PC-9 (cell line): Measurements from ENCODE around the gene RAPGEF1. TPM values are rescaled to one million over a fixed set of nuclear protein-coding genes. Genes with fewer than 3 reads are reported as not detected.
"Not testable (repeated sequence)": the region's sequence is repeated elsewhere in the genome, so short reads cannot be mapped to it uniquely, and the experiment has no call there.

Source experiments
- BruUV-seq: library from RNA; stranded (reverse); fragments of 400-500 nt; replicated peaks from 2 replicates; lab custom pipeline; 2021; lab: Mats Ljungman, UMichigan
- CTCF ChIA-PET: fragments of 300-600 bp; sonication (Branson Sonifier 250); formaldehyde crosslinking; loops from one replicate; lab custom pipeline; 2022; ENCODE audit warnings: antibody characterized with exemption; lab: Charles Lee
- POLR2A ChIA-PET: fragments of 300-600 bp; sonication (Branson Sonifier 250); formaldehyde crosslinking; loops from one replicate; lab custom pipeline; 2022; ENCODE audit warnings: antibody characterized with exemption; ENCODE audit not compliant: unreplicated experiment; lab: Charles Lee
- DNase-seq, 2 experiments: peaks; one replicate each; pipeline versions ENCODE4 v3.0.0 to v3.0.0-alpha.2; 2015 to 2022; ENCODE audit warnings: mixed read lengths in 1 of 2
- H2AFZ ChIP-seq: fragments of 200-600 bp; sonication (generic); 2 replicates; pipeline ENCODE4 v1.8.1; 2017; ENCODE audit warnings: antibody characterized with exemption
- H3F3A ChIP-seq: fragments of 200-600 bp; sonication (generic); 2 replicates; pipeline ENCODE4 v1.8.1; 2017; ENCODE audit warnings: antibody characterized with exemption, mild to moderate bottlenecking, low read depth; ENCODE audit not compliant: insufficient read depth
- H3K27ac ChIP-seq: fragments of 200-600 bp; sonication (generic); 2 replicates; pipeline ENCODE4 v1.6.1; 2016; ENCODE audit warnings: mixed run types
- H3K27me3 ChIP-seq: fragments of 200-600 bp; sonication (generic); 2 replicates; pipeline ENCODE4 v1.6.1; 2016; ENCODE audit warnings: low read depth, mixed run types; ENCODE audit not compliant: insufficient read depth
- H3K36me3 ChIP-seq: fragments of 200-600 bp; sonication (generic); 2 replicates; pipeline ENCODE4 v1.6.1; 2016; ENCODE audit warnings: low read depth, mixed run types
- H3K4me1 ChIP-seq: fragments of 200-600 bp; sonication (generic); replicated peaks from 2 replicates; pipeline ENCODE4 v1.6.1; 2016; ENCODE audit warnings: mixed run types; ENCODE audit not compliant: insufficient read depth
- H3K4me2 ChIP-seq: fragments of 200-600 bp; sonication (generic); 2 replicates; pipeline ENCODE4 v1.6.1; 2017; ENCODE audit warnings: mixed run types
- H3K4me3 ChIP-seq: fragments of 200-600 bp; sonication (generic); 2 replicates; pipeline ENCODE4 v1.6.1; 2016; ENCODE audit warnings: mixed run types
- H3K79me2 ChIP-seq: fragments of 200-600 bp; sonication (generic); 2 replicates; pipeline ENCODE4 v1.6.1; 2017; ENCODE audit warnings: low read depth, mixed run types
- H3K9me2 ChIP-seq: fragments of 200-600 bp; sonication (generic); 2 replicates; pipeline ENCODE4 v1.8.1; 2017; ENCODE audit warnings: mild to moderate bottlenecking; ENCODE audit not compliant: insufficient read depth
- H3K9me3 ChIP-seq: fragments of 200-600 bp; sonication (generic); 2 replicates; pipeline ENCODE4 v1.8.1; 2016; ENCODE audit warnings: low read depth; ENCODE audit not compliant: insufficient read depth
- H4K20me1 ChIP-seq: fragments of 200-600 bp; sonication (generic); 2 replicates; pipeline ENCODE4 v1.8.1; 2017; ENCODE audit not compliant: insufficient read depth
- CTCF ChIP-seq: fragments of 200-600 bp; sonication (generic); conservative IDR thresholded peaks from 2 replicates; pipeline ENCODE4 v1.6.1; 2017; ENCODE audit warnings: mixed run types, antibody characterized with exemption, mild to moderate bottlenecking, moderate library complexity
- EZH2 ChIP-seq: fragments of 200-600 bp; sonication (generic); IDR thresholded peaks from 2 replicates; pipeline ENCODE4 v1.8.0; 2017; ENCODE audit warnings: antibody characterized with exemption, low read depth
- intact Hi-C: fragments of 100-400 bp; cut with micrococcal nuclease; formaldehyde crosslinking; loops from one replicate; pipeline ENCODE4 v1.10.0; 2022; ENCODE audit not compliant: unreplicated experiment
- total RNA-seq: library from RNA; stranded (reverse); gene quantifications from 2 replicates; pipeline ENCODE4 v1.2.3, GENCODE V29; 2021

The RAPGEF1 gene
- total RNA-seq, 1 experiment from 2014 or later: 66.5 TPM

GRCh38 chr9:131663288-131663687 is 76.6 kb downstream of the RAPGEF1 start:
- intact Hi-C loops: no loop called here
- no peak overlapping the region for H3K27ac ChIP-seq
- H3K4me2 ChIP-seq: no peak overlapping the region
- H2AFZ ChIP-seq: no peak overlapping the region
- DNase-seq: no peak
- no peak overlapping the region for H3K4me3 ChIP-seq
- H4K20me1 ChIP-seq: no peaks in the 10 kb centered on the region
- no peak for TF ChIP-seq CTCF
- no peak for TF ChIP-seq EZH2
- no TSS peak for BruUV-seq
- CTCF ChIA-PET: interaction anchor here (0.6 kb wide), 1 partner anchor 29 kb away, joined by 5 read pairs; no protein-coding TSS in a partner anchor
- H3K4me1 ChIP-seq: peaks cover 11% of the 10 kb centered on the region
- no peaks in the 10 kb centered on the region for H3K9me3 ChIP-seq
- H3F3A ChIP-seq: peaks cover 10% of the 10 kb centered on the region
- H3K79me2 ChIP-seq: no peaks in the 10 kb centered on the region
- H3K27me3 ChIP-seq: no peaks in the 10 kb centered on the region
- no peaks in the 10 kb centered on the region for H3K36me3 ChIP-seq
- no peaks in the 10 kb centered on the region; the same call in 1 of the 2 replicates for H3K9me2 ChIP-seq
- POLR2A ChIA-PET: interaction anchor here (0.6 kb wide), 1 partner anchor 73 kb away, joined by 7 read pairs; no protein-coding TSS in a partner anchor

GRCh38 chr9:131662289-131662621 is 77.6 kb downstream of the RAPGEF1 start:
- H3K9me2 ChIP-seq, intact Hi-C loops, H3K9me3 ChIP-seq, H2AFZ ChIP-seq, H3K27me3 ChIP-seq, H3K27ac ChIP-seq, H3K36me3 ChIP-seq, POLR2A ChIA-PET, H4K20me1 ChIP-seq, H3K79me2 ChIP-seq, CTCF ChIA-PET, DNase-seq, H3K4me2 ChIP-seq, BruUV-seq, H3K4me3 ChIP-seq: not testable (repeated sequence)
- Histone ChIP-seq H3K4me1 (peaks cover 21% of the 10 kb centered on the region), H3F3A (peaks cover 19% of the 10 kb centered on the region)

GRCh38 chr9:131661568-131662288 is 78.1 kb downstream of the RAPGEF1 start:
- no TSS peak for BruUV-seq
- H3K27ac ChIP-seq: no peak overlapping the region
- intact Hi-C loops: no loop called here
- ChIA-PET POLR2A (no interaction called here), CTCF (no interaction called here)
- no peak for DNase-seq
- H3K9me2 ChIP-seq: no peaks in the 10 kb centered on the region; the same call in 1 of the 2 replicates
- no peak overlapping the region for H2AFZ ChIP-seq
- no peak overlapping the region for H3K4me3 ChIP-seq
- H3K9me3 ChIP-seq: no peaks in the 10 kb centered on the region
- H4K20me1 ChIP-seq: no peaks in the 10 kb centered on the region
- H3F3A ChIP-seq: peaks cover 25% of the 10 kb centered on the region
- no peak overlapping the region for H3K4me2 ChIP-seq
- peaks cover 26% of the 10 kb centered on the region for H3K4me1 ChIP-seq
- no peaks in the 10 kb centered on the region for H3K36me3 ChIP-seq
- H3K79me2 ChIP-seq: no peaks in the 10 kb centered on the region
- no peak for TF ChIP-seq EZH2
- TF ChIP-seq CTCF: no peak
- H3K27me3 ChIP-seq: no peaks in the 10 kb centered on the region
